ENCODE measurements around the gene TRPC1. TPM values are rescaled to one million over a fixed set of nuclear protein-coding genes. Genes with fewer than 3 reads are reported as not detected.

TRPC1 gene
- total RNA-seq, 1 experiment from 2014 or later, result 10.9 TPM

- no peaks in the 10 kb centered on the region for H3K9me3 Mint-ChIP-seq (ENCODE audit: low read depth, unreplicated experiment)
- H3K4me1 Mint-ChIP-seq (ENCODE audit: low read depth, unreplicated experiment), result no peaks in the 10 kb centered on the region
- H3K36me3 Mint-ChIP-seq (ENCODE audit: insufficient read depth, unreplicated experiment), result no peaks in the 10 kb centered on the region
- CTCF ChIA-PET, result interaction anchor here (0.6 kb wide), 1 partner anchor 1096 kb away, joined by 3 read pairs; no protein-coding TSS in a partner anchor
- no peak for TF ChIP-seq CTCF (IDR thresholded peaks at IDR 0.05; ENCODE audit: unreplicated experiment)
- intact Hi-C loops (cut with micrococcal nuclease; ENCODE audit: unreplicated experiment), result no loop called here
- no peak for DNase-seq
- no peak overlapping the region for H3K27ac Mint-ChIP-seq (ENCODE audit: unreplicated experiment)
- no peak overlapping the region for H3K4me3 Mint-ChIP-seq (ENCODE audit: low read depth, unreplicated experiment)
- H3K27me3 Mint-ChIP-seq (ENCODE audit: unreplicated experiment), result no peaks in the 10 kb centered on the region
- no TSS peak for BruUV-seq (replicated peaks)
These were observed 55.8 kb downstream of the TRPC1 start for GRCh38 chr3:142779591-142779990.

- Mint-ChIP-seq H3K4me3 (ENCODE audit: low read depth, unreplicated experiment) (no peak overlapping the region), H3K27ac (ENCODE audit: unreplicated experiment) (no peak overlapping the region), H3K4me1 (ENCODE audit: low read depth, unreplicated experiment) (no peaks in the 10 kb centered on the region), H3K27me3 (ENCODE audit: unreplicated experiment) (no peaks in the 10 kb centered on the region), H3K36me3 (ENCODE audit: insufficient read depth, unreplicated experiment) (no peaks in the 10 kb centered on the region), H3K9me3 (ENCODE audit: low read depth, unreplicated experiment) (no peaks in the 10 kb centered on the region)
- no peak for DNase-seq
- CTCF ChIA-PET, result no interaction called here
- no TSS peak for BruUV-seq (replicated peaks)
- intact Hi-C loops (cut with micrococcal nuclease; ENCODE audit: unreplicated experiment), result no loop called here
- no peak for TF ChIP-seq CTCF (IDR thresholded peaks at IDR 0.05; ENCODE audit: unreplicated experiment)
These were observed 58.8 kb downstream of the TRPC1 start for GRCh38 chr3:142782616-142783015.

GRCh38 chr3:142784228-142784627 lies 60.4 kb downstream of the TRPC1 start:
- TF ChIP-seq CTCF (IDR thresholded peaks at IDR 0.05; ENCODE audit: unreplicated experiment), result no peak
- H3K4me1 Mint-ChIP-seq (ENCODE audit: low read depth, unreplicated experiment), result no peaks in the 10 kb centered on the region
- no peaks in the 10 kb centered on the region for H3K9me3 Mint-ChIP-seq (ENCODE audit: low read depth, unreplicated experiment)
- no TSS peak for BruUV-seq (replicated peaks)
- no peaks in the 10 kb centered on the region for H3K27me3 Mint-ChIP-seq (ENCODE audit: unreplicated experiment)
- H3K4me3 Mint-ChIP-seq (ENCODE audit: low read depth, unreplicated experiment), result no peak overlapping the region
- H3K36me3 Mint-ChIP-seq (ENCODE audit: insufficient read depth, unreplicated experiment), result no peaks in the 10 kb centered on the region
- no peak overlapping the region for H3K27ac Mint-ChIP-seq (ENCODE audit: unreplicated experiment)
- CTCF ChIA-PET, result no interaction called here
- intact Hi-C loops (cut with micrococcal nuclease; ENCODE audit: unreplicated experiment), result no loop called here
- no peak for DNase-seq

GRCh38 chr3:142785996-142786395 lies 62.2 kb downstream of the TRPC1 start:
- Mint-ChIP-seq H3K9me3 (ENCODE audit: low read depth, unreplicated experiment) (no peaks in the 10 kb centered on the region), H3K27ac (ENCODE audit: unreplicated experiment) (no peak overlapping the region), H3K36me3 (ENCODE audit: insufficient read depth, unreplicated experiment) (no peaks in the 10 kb centered on the region), H3K27me3 (ENCODE audit: unreplicated experiment) (no peaks in the 10 kb centered on the region), H3K4me3 (ENCODE audit: low read depth, unreplicated experiment) (no peak overlapping the region), H3K4me1 (ENCODE audit: low read depth, unreplicated experiment) (no peaks in the 10 kb centered on the region)
- CTCF ChIA-PET, result no interaction called here
- TF ChIP-seq CTCF (IDR thresholded peaks at IDR 0.05; ENCODE audit: unreplicated experiment), result no peak
- BruUV-seq (replicated peaks), result no TSS peak
- intact Hi-C loops (cut with micrococcal nuclease; ENCODE audit: unreplicated experiment), result no loop called here
- no peak for DNase-seq
